K562 (cell line): ENCODE results near the gene GLRX. TPM values are rescaled to one million over a fixed set of nuclear protein-coding genes. Genes with fewer than 3 reads are reported as not detected.

ENCODE experiments used
- BHLHE40 ChIP-seq: IDR thresholded peaks from 2 replicates; pipeline ENCODE4 v1.6.1; 2011; ENCODE audit warnings: low read length, improper control_type of control experiment
- CBFA2T3 ChIP-seq: fragments of 450-650 bp; IDR thresholded peaks from 2 replicates; pipeline ENCODE4 v1.6.1; 2017
- CXXC5 ChIP-seq: fragments of 250-450 bp; sonication (Bioruptor Pico); IDR thresholded peaks from 2 replicates; pipeline ENCODE4 v1.8.0; 2022; ENCODE audit warnings: inconsistent platforms, mild to moderate bottlenecking, moderate library complexity
- FOXA3 ChIP-seq, 2 experiments: fragments of 450-650 bp in 1 of 2; sonication (generic) in 1 of 2; formaldehyde crosslinking; IDR thresholded peaks in 1 of 2; conservative IDR thresholded peaks in 1 of 2; 2 replicates each; pipeline versions ENCODE4 v1.4.0 to v1.8.0; 2020 to 2022; ENCODE audit warnings: mild to moderate bottlenecking in 2 of 2, missing genetic modification reagents in 1 of 2
- LEF1 ChIP-seq: fragments of 450-650 bp; IDR thresholded peaks from 2 replicates; pipeline ENCODE4 v1.6.1; 2016; ENCODE audit warnings: mild to moderate bottlenecking
- MXI1 ChIP-seq: IDR thresholded peaks from 2 replicates; pipeline ENCODE4 v1.6.1; 2011; ENCODE audit warnings: low read depth, mild to moderate bottlenecking, improper control_type of control experiment, low read length
- NKRF ChIP-seq: fragments of 450-650 bp; IDR thresholded peaks from 2 replicates; pipeline ENCODE4 v1.6.1; 2016; ENCODE audit warnings: borderline replicate concordance
- NR2C2 ChIP-seq, 2 experiments: fragments of 200-800 bp in 1 of 2; sonication (Bioruptor generic) in 1 of 2; sonication (generic) in 1 of 2; formaldehyde crosslinking in 1 of 2; IDR thresholded peaks; 2 replicates each; pipeline versions ENCODE4 v1.6.1 to v1.8.0; 2016 to 2022; ENCODE audit warnings: mild to moderate bottlenecking in 1 of 2, missing compliant biosample characterization in 1 of 2, missing genetic modification characterization in 1 of 2, missing genetic modification reagents in 1 of 2
- POLR2AphosphoS2 ChIP-seq: IDR thresholded peaks from 2 replicates; pipeline ENCODE4 v1.6.1; 2012; ENCODE audit warnings: low read length, improper control_type of control experiment
- PURB ChIP-seq: sonication (generic); formaldehyde crosslinking; IDR thresholded peaks from 2 replicates; pipeline ENCODE4 v1.9.0; 2021; ENCODE audit warnings: low read depth, mild to moderate bottlenecking, missing genetic modification reagents
- RB1 ChIP-seq: fragments of 450-650 bp; IDR thresholded peaks from 2 replicates; pipeline ENCODE4 v1.6.1; 2017; ENCODE audit warnings: low read depth, mild to moderate bottlenecking
- TSHZ1 ChIP-seq: fragments of 250-450 bp; sonication (Bioruptor Pico); IDR thresholded peaks from 2 replicates; pipeline ENCODE4 v1.4.0; 2020; ENCODE audit warnings: mild to moderate bottlenecking, moderate library complexity
- UBTF ChIP-seq, 2 experiments: IDR thresholded peaks; 2 replicates each; pipeline ENCODE4 v1.6.1; 2012; ENCODE audit warnings: improper control_type of control experiment in 2 of 2, low read depth in 2 of 2, low read length in 2 of 2, borderline replicate concordance in 1 of 2
- ZNF436 ChIP-seq: fragments of 250-450, 450-650 bp; sonication (Bioruptor Pico); formaldehyde crosslinking; IDR thresholded peaks from 2 replicates; pipeline ENCODE4 v1.7.0; 2020; ENCODE audit warnings: mild to moderate bottlenecking
- ZNF445 ChIP-seq: fragments of 250-450 bp; sonication (Bioruptor Pico); IDR thresholded peaks from 2 replicates; pipeline ENCODE4 v1.4.0; 2020; ENCODE audit warnings: low read depth, mild to moderate bottlenecking, moderate library complexity
- polyA plus RNA-seq, 8 experiments: library from polyadenylated mRNA; depleted of rRNA in 4 of 8; stranded (reverse) in 5 of 8; unstranded in 3 of 8; fragments of >200 nt; fragmentation: Nextera tagmentation in 2 of 8; fragmentation: Illumina TruSeq in 1 of 8; extraction: Ambion mirVana in 2 of 8; extraction: Trizol in 1 of 8; gene quantifications; 2 replicates each; pipeline versions ENCODE4 v1.2.1 to v1.2.3, GENCODE V29; 2011 to 2014; ENCODE audit warnings: inconsistent platforms in 1 of 8, missing spikeins in 1 of 8
- total RNA-seq, 7 experiments: library from RNA; depleted of rRNA in 6 of 7; stranded (reverse); fragments of >200 nt in 6 of 7; fragmentation: Illumina TruSeq in 2 of 7; extraction: Trizol in 2 of 7; gene quantifications; 2 replicates each; pipeline versions ENCODE4 v1.2.1 to v1.2.3, GENCODE V29; 2011 to 2021; ENCODE audit warnings: low replicate concordance in 1 of 7
- TF ChIP-seq, protein P1 (sequence below): fragments of 250-450 bp; sonication (Bioruptor Pico); IDR thresholded peaks from 2 replicates; pipeline ENCODE4 v1.8.0; 2022; ENCODE audit warnings: moderate library complexity, mild to moderate bottlenecking, inconsistent platforms
- TF ChIP-seq, protein P2 (sequence below): fragments of 250-450 bp; sonication (Bioruptor Pico); IDR thresholded peaks from 2 replicates; pipeline ENCODE4 v1.5.1; 2021; ENCODE audit warnings: mild to moderate bottlenecking

The GLRX gene
- total and polyA plus RNA-seq, 9 of the 15 experiments (the other 6 are each of a cell fraction or from before 2014, with no cell fraction given) = 2.3 to 11.2 (median 4.6) TPM

DNA sequence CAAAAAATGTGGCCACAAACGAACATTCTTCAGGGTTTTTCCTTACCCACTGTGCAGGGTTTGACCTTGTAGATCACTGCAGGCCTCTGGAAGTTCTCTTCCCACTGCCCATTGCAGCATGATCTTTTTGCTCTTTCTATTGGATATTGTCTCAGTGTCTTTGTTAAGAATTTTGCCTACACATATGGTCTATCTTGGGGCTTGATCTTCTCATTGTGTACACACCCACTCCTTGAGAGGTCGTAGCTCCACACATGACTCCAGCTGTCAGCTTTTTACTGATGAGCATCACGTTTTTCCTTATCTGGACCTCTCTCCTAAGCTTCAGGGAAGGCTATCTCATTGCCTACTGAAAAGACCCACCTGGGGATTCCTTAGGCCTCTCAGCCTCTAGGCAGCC lies 3.0 kb upstream of the GLRX start (continued):
- TF ChIP-seq NKRF = no peak
- TF ChIP-seq, protein P1, sequence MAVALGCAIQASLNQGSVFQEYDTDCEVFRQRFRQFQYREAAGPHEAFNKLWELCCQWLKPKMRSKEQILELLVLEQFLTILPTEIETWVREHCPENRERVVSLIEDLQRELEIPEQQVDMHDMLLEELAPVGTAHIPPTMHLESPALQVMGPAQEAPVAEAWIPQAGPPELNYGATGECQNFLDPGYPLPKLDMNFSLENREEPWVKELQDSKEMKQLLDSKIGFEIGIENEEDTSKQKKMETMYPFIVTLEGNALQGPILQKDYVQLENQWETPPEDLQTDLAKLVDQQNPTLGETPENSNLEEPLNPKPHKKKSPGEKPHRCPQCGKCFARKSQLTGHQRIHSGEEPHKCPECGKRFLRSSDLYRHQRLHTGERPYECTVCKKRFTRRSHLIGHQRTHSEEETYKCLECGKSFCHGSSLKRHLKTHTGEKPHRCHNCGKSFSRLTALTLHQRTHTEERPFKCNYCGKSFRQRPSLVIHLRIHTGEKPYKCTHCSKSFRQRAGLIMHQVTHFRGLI (CRISPR knock-in tag) = no peak
- no peak for TF ChIP-seq RB1
- TF ChIP-seq FOXA3 (CRISPR knock-in tag; conservative IDR thresholded peaks at IDR 0.05 in 1 of 2, IDR thresholded peaks at IDR 0.05 in 1 of 2) = peak in 1 of 2 experiments; percentile 91; a peak in 2 of 4 replicates
- no peak for TF ChIP-seq ZNF445 (CRISPR knock-in tag)
- TF ChIP-seq MXI1 = 0 out of 2 replicates have a peak, but pooled peaks have one; percentile 37
- TF ChIP-seq BHLHE40 = peak; percentile 96
- 0 out of 4 replicates have a peak, but pooled peaks of 1 of the 2 experiments have one; percentile 22 for TF ChIP-seq UBTF (IDR thresholded peaks at IDR 0.05; ENCODE audit: borderline replicate concordance in 1 of 2, low read depth in 2 of 2, low read length in 2 of 2)
- peak; percentile 40; the same call in 1 of the 2 replicates for TF ChIP-seq CBFA2T3
- no peak for TF ChIP-seq ZNF436 (CRISPR knock-in tag)
- no peak for TF ChIP-seq POLR2AphosphoS2
- peak; percentile 71 for TF ChIP-seq CXXC5 (CRISPR knock-in tag)
- TF ChIP-seq TSHZ1 (CRISPR knock-in tag) = no peak
- TF ChIP-seq PURB (CRISPR knock-in tag) = no peak
- TF ChIP-seq NR2C2 (CRISPR knock-in tag; IDR thresholded peaks at IDR 0.05) = no peak
- peak; percentile 41; the same call in 1 of the 2 replicates for TF ChIP-seq NR2C2 (tag; IDR thresholded peaks at IDR 0.05)
- TF ChIP-seq LEF1 = peak; percentile 46; the same call in 1 of the 2 replicates
- TF ChIP-seq, protein P2, sequence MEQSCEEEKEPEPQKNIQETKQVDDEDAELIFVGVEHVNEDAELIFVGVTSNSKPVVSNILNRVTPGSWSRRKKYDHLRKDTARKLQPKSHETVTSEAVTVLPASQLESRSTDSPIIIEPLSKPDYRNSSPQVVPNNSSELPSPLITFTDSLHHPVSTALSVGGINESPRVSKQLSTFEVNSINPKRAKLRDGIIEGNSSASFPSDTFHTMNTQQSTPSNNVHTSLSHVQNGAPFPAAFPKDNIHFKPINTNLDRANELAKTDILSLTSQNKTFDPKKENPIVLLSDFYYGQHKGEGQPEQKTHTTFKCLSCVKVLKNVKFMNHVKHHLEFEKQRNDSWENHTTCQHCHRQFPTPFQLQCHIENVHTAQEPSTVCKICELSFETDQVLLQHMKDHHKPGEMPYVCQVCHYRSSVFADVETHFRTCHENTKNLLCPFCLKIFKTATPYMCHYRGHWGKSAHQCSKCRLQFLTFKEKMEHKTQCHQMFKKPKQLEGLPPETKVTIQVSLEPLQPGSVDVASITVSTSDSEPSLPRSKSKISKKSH (CRISPR knock-in tag) = no peak
